ENCODE measurements around the gene COPA.

DNA sequence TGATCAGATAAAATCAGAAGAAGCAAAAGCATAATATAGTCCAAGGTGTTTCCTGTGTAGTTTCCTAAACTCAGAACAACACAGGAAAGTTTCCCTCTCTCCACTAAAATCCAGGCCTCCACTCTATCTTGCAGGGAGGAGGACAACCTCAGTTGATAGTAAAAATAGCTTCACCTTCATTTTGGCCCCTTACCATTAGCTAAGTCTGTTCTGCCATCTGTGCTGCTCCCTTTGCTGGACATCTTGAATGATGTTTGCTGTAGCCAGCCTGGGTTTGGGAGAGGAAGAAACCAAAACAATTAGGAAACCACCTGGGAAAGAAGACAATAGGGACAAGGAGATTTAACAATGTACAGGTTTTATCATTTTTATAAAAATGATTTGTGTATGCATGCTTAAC, 99.3 kb downstream of the COPA start:
- TF ChIP-seq, protein P1, sequence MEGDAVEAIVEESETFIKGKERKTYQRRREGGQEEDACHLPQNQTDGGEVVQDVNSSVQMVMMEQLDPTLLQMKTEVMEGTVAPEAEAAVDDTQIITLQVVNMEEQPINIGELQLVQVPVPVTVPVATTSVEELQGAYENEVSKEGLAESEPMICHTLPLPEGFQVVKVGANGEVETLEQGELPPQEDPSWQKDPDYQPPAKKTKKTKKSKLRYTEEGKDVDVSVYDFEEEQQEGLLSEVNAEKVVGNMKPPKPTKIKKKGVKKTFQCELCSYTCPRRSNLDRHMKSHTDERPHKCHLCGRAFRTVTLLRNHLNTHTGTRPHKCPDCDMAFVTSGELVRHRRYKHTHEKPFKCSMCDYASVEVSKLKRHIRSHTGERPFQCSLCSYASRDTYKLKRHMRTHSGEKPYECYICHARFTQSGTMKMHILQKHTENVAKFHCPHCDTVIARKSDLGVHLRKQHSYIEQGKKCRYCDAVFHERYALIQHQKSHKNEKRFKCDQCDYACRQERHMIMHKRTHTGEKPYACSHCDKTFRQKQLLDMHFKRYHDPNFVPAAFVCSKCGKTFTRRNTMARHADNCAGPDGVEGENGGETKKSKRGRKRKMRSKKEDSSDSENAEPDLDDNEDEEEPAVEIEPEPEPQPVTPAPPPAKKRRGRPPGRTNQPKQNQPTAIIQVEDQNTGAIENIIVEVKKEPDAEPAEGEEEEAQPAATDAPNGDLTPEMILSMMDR (IDR thresholded peaks at IDR 0.05), result no peak
- TF ChIP-seq ELF1 (IDR thresholded peaks at IDR 0.05), result no peak
- no peak for TF ChIP-seq EP300 (IDR thresholded peaks at IDR 0.05; ENCODE audit: borderline replicate concordance in 1 of 2, low read depth in 1 of 2, low read length in 1 of 2)
- no peak for TF ChIP-seq SIN3A (IDR thresholded peaks at IDR 0.05; ENCODE audit: borderline replicate concordance, low read depth, low read length)
- no peak for TF ChIP-seq TAF1 (IDR thresholded peaks at IDR 0.05; ENCODE audit: borderline replicate concordance, low read depth, low read length)
- TF ChIP-seq, protein P2, sequence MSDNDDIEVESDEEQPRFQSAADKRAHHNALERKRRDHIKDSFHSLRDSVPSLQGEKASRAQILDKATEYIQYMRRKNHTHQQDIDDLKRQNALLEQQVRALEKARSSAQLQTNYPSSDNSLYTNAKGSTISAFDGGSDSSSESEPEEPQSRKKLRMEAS (IDR thresholded peaks at IDR 0.05; ENCODE audit: low read depth), result no peak
- TF ChIP-seq EZH2phosphoT487 (IDR thresholded peaks at IDR 0.05; ENCODE audit: borderline replicate concordance, low read depth), result no peak
- TF ChIP-seq RCOR1 (IDR thresholded peaks at IDR 0.05; ENCODE audit: low read length), result no peak
- TF ChIP-seq NFIC (IDR thresholded peaks at IDR 0.05; ENCODE audit: borderline replicate concordance), result no peak
- no peak for TF ChIP-seq POLR2AphosphoS5 (IDR thresholded peaks at IDR 0.05; ENCODE audit: low read depth, low read length)
- TF ChIP-seq SMC3 (IDR thresholded peaks at IDR 0.05; ENCODE audit: low read depth, low read length), result no peak
- no peak for TF ChIP-seq JUND (IDR thresholded peaks at IDR 0.05)
